GM19099 (cell line): ENCODE data around the gene GLIPR2.

ENCODE experiments used
- POLR2A ChIP-seq: IDR thresholded peaks from 3 replicates; pipeline ENCODE4 v1.6.1; 2011; ENCODE audit warnings: low read depth; ENCODE audit not compliant: insufficient read length; ENCODE audit errors: extremely low read depth

The GLIPR2 gene

GRCh38 chr9:36148311-36149051, 11.9 kb downstream of the GLIPR2 start:
- TF ChIP-seq POLR2A = no peak

- TF ChIP-seq POLR2A = no peak
Observed at GRCh38 chr9:36149197-36149596, 12.7 kb downstream of the GLIPR2 start.

- no peak for TF ChIP-seq POLR2A
Observed at GRCh38 chr9:36150574-36151315, 14.2 kb downstream of the GLIPR2 start.

GRCh38 chr9:36151316-36152210, 15.0 kb downstream of the GLIPR2 start:
- peak; percentile 64 for TF ChIP-seq POLR2A

- no peak for TF ChIP-seq POLR2A
Observed at GRCh38 chr9:36152741-36153438, 16.4 kb downstream of the GLIPR2 start.

- TF ChIP-seq POLR2A = no peak
Observed at GRCh38 chr9:36153746-36154145, 17.2 kb downstream of the GLIPR2 start.

- no peak for TF ChIP-seq POLR2A
Observed at GRCh38 chr9:36154331-36154952, 17.9 kb downstream of the GLIPR2 start.

- TF ChIP-seq POLR2A = no peak
Observed at GRCh38 chr9:36156116-36156515, 19.6 kb downstream of the GLIPR2 start.

GRCh38 chr9:36158122-36158521, 21.6 kb downstream of the GLIPR2 start:
- TF ChIP-seq POLR2A = no peak

GRCh38 chr9:36158917-36159316, 22.4 kb downstream of the GLIPR2 start:
- TF ChIP-seq POLR2A = no peak

- TF ChIP-seq POLR2A = no peak
Observed at GRCh38 chr9:36161187-36161586, 24.7 kb downstream of the GLIPR2 start.

GRCh38 chr9:36162211-36162738, 25.7 kb downstream of the GLIPR2 start:
- no peak for TF ChIP-seq POLR2A

- no peak for TF ChIP-seq POLR2A
Observed at GRCh38 chr9:36163049-36163785, 26.7 kb downstream of the GLIPR2 start.
